Right lobe of liver (tissue), 4 donors: ENCODE data around the gene TAS2R1.

Experiments used
- POLR2A ChIP-seq: fragments of 450-650 bp; IDR thresholded peaks from one replicate; pipeline ENCODE4 v1.6.1; 2017; ENCODE audit warnings: antibody characterized with exemption, mild to moderate bottlenecking
- TF ChIP-seq, protein P1 (sequence below), 4 donors: fragments of 200-600 bp in 3 of 4; fragments of 450-650 bp in 1 of 4; IDR thresholded peaks; one replicate each; pipeline versions ENCODE4 v1.5.1 to v1.8.0; 2016 to 2022; ENCODE audit warnings: antibody characterized with exemption in 4 of 4, mild to moderate bottlenecking in 2 of 4
- donor health status: DM: no; HTN: no; CAD: no.
- donor health status: DM: no; HTN: no; CAD: no.
- donor health status: DM: no; HTN: yes; CAD: no.

DNA sequence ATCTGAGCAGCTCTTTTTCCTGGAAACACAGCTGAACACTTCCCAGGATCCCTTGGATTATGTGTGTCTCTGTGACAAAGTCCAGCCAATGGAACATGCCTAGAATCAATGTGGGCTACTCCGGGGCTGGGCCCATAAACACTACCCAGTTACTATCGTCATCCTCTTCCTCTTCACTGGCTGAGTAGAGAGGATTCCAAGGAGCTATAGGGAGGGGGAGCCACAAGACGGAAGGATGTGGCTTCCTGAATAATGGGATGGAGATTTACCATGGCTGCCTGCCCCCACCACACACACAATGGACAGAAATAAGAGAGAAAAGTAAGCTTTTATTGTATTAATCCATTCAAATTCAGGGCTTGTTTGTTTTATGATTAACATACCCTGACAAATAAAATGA is 22.1 kb upstream of the TAS2R1 start:
- TF ChIP-seq, protein P1, sequence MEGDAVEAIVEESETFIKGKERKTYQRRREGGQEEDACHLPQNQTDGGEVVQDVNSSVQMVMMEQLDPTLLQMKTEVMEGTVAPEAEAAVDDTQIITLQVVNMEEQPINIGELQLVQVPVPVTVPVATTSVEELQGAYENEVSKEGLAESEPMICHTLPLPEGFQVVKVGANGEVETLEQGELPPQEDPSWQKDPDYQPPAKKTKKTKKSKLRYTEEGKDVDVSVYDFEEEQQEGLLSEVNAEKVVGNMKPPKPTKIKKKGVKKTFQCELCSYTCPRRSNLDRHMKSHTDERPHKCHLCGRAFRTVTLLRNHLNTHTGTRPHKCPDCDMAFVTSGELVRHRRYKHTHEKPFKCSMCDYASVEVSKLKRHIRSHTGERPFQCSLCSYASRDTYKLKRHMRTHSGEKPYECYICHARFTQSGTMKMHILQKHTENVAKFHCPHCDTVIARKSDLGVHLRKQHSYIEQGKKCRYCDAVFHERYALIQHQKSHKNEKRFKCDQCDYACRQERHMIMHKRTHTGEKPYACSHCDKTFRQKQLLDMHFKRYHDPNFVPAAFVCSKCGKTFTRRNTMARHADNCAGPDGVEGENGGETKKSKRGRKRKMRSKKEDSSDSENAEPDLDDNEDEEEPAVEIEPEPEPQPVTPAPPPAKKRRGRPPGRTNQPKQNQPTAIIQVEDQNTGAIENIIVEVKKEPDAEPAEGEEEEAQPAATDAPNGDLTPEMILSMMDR (IDR thresholded peaks at IDR 0.05), result no peak
- TF ChIP-seq POLR2A, result no peak
